Measurements from ENCODE around the gene PCNX2. TPM values are rescaled to one million over a fixed set of nuclear protein-coding genes. Genes with fewer than 3 reads are reported as not detected.
A peak's percentile ranks its signal among the peaks of the same experiment; 100 is the strongest.

Gene PCNX2
- total and polyA plus RNA-seq, 11 donors: 0.27 to 5.3 (median 1.9) TPM

DNA sequence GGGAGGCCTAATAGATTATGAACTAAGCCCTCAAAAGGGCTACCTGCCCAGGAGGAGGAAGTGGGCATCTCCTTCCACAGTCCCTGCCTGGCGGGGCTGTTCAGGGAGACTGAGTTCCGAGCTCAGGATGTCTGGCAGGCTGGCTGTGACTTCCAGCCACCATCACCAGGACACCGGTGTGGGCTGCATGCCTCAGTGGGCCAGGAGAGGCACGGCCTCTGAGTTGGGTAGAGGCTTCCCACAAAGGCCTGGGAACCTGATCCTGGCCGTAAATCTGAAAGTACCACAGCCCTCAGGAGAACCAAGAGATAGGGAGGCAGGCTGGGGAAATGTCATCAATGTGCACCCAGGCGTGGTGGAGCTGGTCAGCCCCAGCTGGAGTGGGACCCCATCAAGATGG, 316.0 kb downstream of the PCNX2 start:
- H3K36me3 ChIP-seq: peaks cover 0 to 47% (median 19%) of the 10 kb centered on the region in 9 donors
- H3K27ac ChIP-seq: no peak overlapping the region
- H3K4me1 ChIP-seq: peaks cover 0 to 13% (median 2%) of the 10 kb centered on the region in 12 donors
- WGBS, 4 donors: 96 to 100% (median 98%) methylated on average over 1 to 6 of the region's 6 CpGs
- no peaks in the 10 kb centered on the region for H3K9me3 ChIP-seq
- intact Hi-C loops (cut with DNase I): no loop called here
- no peak overlapping the region for H3K4me3 ChIP-seq
- TF ChIP-seq POLR2A (IDR thresholded peaks at IDR 0.05): no peak
- TF ChIP-seq, protein P1, sequence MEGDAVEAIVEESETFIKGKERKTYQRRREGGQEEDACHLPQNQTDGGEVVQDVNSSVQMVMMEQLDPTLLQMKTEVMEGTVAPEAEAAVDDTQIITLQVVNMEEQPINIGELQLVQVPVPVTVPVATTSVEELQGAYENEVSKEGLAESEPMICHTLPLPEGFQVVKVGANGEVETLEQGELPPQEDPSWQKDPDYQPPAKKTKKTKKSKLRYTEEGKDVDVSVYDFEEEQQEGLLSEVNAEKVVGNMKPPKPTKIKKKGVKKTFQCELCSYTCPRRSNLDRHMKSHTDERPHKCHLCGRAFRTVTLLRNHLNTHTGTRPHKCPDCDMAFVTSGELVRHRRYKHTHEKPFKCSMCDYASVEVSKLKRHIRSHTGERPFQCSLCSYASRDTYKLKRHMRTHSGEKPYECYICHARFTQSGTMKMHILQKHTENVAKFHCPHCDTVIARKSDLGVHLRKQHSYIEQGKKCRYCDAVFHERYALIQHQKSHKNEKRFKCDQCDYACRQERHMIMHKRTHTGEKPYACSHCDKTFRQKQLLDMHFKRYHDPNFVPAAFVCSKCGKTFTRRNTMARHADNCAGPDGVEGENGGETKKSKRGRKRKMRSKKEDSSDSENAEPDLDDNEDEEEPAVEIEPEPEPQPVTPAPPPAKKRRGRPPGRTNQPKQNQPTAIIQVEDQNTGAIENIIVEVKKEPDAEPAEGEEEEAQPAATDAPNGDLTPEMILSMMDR (IDR thresholded peaks at IDR 0.05): no peak
- no peaks in the 10 kb centered on the region for H3K27me3 ChIP-seq
- ATAC-seq (no peak), DNase-seq (no peak)

GRCh38 chr1:232978815-232979214, 316.7 kb downstream of the PCNX2 start:
- Histone ChIP-seq H3K36me3 (peaks cover 0 to 47% (median 19%) of the 10 kb centered on the region in 9 donors), H3K4me1 (peaks cover 0 to 15% (median 2%) of the 10 kb centered on the region in 12 donors), H3K27ac (no peak overlapping the region), H3K4me3 (no peak overlapping the region), H3K27me3 (no peaks in the 10 kb centered on the region), H3K9me3 (peaks cover 0 to 5% (median 3%) of the 10 kb centered on the region in 12 donors)
- ATAC-seq (no peak), DNase-seq (no peak)
- WGBS, 4 donors: 44 to 58% (median 55%) methylated on average over 4 of the region's 4 CpGs
- TF ChIP-seq, protein P1 (IDR thresholded peaks at IDR 0.05): no peak
- intact Hi-C loops (cut with DNase I): no loop called here

DNA sequence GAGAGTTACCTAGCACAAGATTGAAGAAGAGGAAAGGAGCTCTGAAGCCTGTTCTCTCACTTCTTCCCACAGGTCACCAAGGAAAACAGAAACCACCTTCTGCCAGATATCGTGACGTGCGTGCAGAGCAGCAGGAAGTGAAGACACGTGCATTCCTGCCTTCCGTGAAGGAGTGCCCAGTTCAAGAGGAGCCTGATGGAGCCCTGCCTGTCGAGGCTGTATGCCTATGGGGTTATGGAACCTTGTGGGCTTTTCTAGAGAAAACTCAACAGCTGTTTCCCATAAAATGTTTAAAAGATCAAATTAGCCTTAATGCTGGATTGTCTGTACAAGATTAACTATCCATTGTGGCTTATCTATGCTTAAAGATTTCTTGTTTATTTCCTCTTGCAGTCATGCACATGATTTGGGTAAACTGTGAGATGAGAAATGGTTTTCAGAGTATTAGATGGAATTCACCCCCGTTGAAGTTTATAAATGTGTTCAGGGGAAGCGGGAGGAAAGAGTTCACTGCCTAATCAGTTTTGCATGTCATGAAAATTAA, 317.4 kb downstream of the PCNX2 start:
- TF ChIP-seq, protein P1 (IDR thresholded peaks at IDR 0.05): no peak
- no peak for TF ChIP-seq POLR2A (IDR thresholded peaks at IDR 0.05)
- Histone ChIP-seq H3K4me1 (peaks cover 0 to 15% (median 2%) of the 10 kb centered on the region in 12 donors), H3K4me3 (no peak overlapping the region), H3K9me3 (peaks cover 0 to 12% (median 8%) of the 10 kb centered on the region in 12 donors), H3K27me3 (no peaks in the 10 kb centered on the region), H3K27ac (no peak overlapping the region), H3K36me3 (peaks cover 0 to 51% (median 19%) of the 10 kb centered on the region in 9 donors)
- ATAC-seq (no peak), DNase-seq (no peak)
- 56 to 69% (median 60%) methylated on average over 8 of the region's 8 CpGs for WGBS, 4 donors
- intact Hi-C loops (cut with DNase I): no loop called here

- Histone ChIP-seq H3K27me3 (no peaks in the 10 kb centered on the region), H3K9me3 (peaks cover 0 to 15% (median 8%) of the 10 kb centered on the region in 12 donors), H3K4me1 (peaks cover 0 to 15% (median 0%) of the 10 kb centered on the region in 12 donors), H3K27ac (no peak overlapping the region), H3K36me3 (peaks cover 0 to 83% (median 45%) of the 10 kb centered on the region in 9 donors), H3K4me3 (no peak overlapping the region)
- 97 to 100% (median 98%) methylated on average over 3 of the region's 3 CpGs for WGBS, 4 donors
- TF ChIP-seq, protein P1 (IDR thresholded peaks at IDR 0.05): no peak
- no peak for TF ChIP-seq POLR2A (IDR thresholded peaks at IDR 0.05)
- peak in 1 of 4 donors; percentile 62 for ATAC-seq
- no peak for DNase-seq
- intact Hi-C loops (cut with DNase I): no loop called here
Measured at GRCh38 chr1:232974971-232975370, 320.6 kb downstream of the PCNX2 start.

All from heart left ventricle (tissue), 16 donors.